GM19193 (cell line): ENCODE data around the gene ZNF778.
A peak's percentile ranks its signal among the peaks of the same experiment; 100 is the strongest.

Experiments used
- POLR2A ChIP-seq: IDR thresholded peaks from 4 replicates; pipeline ENCODE4 v1.6.1; 2011; ENCODE audit not compliant: insufficient read depth, insufficient read length; ENCODE audit errors: extremely low read depth

ZNF778 gene

DNA sequence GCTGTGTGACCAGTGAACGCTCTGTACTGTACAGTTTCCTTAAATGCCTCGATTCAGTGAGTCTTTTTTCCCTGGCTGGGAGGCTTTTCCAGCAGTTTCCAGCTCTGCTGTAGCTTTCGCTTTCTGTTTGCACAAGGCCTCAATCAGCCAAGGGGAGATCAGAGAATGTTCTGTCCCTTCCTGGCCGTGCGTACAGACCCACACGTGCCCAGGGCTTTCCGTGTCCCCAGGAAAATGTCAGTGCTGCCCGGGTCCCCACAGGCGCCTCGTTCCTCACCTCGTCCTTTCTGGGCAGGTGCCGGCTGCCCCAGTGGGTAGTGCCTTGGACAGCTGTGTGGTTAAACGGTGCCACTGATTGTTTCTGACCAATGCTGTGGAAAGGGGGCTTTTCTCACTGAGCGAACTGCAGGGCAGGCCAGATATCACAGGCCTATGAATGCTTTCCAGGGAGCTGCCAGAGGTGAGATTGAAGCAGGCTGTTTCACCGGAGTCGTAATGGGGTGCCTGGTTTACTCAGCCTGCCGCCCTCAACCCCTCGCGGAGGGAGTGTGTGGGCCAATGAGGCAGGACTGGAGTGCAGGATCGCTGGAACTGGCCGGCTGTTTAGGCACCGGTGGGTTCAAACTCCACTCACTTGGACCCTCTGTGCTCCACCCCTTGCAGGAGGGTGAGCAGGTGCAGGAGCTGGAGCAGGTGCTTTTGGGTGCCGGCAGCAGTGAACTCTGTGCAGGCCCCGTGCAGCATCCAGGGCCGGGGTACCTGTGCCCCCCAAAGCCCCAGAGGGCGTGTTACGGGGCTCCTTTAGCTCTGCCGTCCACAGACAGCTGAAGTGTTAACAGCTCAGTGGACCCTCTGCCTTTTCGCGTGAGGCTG lies 44.4 kb downstream of the ZNF778 start:
- TF ChIP-seq POLR2A = no peak

DNA sequence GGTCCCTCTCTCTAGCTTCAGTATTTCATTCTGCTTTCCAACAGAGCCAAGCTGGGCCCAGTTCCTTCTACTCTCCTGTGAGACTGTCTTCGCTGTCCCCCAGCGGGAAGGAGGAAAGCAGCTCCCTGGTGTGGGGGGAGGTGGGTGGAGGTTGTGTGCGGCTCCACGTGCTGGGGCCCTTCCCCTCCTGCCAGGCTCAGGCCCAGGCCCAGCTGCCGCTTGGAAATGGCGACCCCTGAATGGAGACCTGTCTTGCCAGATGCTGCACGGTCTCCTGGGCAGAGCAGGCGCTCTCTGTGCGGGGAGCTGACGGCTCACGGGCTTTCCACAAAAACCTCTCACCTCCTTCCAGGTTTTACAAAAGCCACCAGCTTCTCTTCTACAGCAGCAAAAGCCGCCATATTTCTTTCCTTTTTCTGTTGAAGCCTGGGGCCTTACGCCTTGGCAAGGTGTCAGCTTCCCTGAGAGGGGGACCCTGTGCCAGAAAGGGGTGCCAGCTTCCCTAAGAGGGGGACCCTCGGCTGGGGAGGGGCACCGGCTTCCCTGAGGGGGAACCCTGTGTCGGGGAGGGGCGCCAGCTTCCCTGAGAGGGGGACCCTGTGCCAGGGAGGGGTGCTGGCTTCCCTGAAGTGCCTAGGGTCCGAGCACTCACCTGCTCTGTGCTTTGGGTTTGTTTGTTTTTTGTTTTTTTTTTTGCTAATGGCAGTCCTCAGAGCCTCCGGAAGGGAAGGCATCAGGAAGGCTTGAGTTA lies 47.5 kb downstream of the ZNF778 start:
- peak; percentile 21 for TF ChIP-seq POLR2A

DNA sequence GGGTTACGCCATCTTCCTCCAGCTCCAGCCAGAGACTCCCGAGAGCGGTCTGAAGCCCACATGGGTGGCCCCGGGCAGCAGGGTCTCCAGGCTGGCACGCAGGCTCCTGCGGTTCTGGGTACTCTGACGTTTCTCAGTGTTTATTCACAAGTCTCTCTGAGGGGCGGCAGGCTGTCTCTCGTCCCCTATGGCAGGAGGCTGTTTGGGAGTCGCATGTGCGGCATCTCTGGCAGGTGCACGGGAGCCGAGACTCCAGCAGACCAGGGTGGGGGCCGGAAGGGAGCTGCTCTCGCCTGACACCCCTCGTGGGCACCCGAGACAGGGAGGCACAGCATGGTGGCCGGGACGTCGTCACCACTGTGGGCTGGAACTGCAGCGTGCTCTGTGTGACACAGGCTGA lies 48.1 kb downstream of the ZNF778 start:
- no peak for TF ChIP-seq POLR2A

GRCh38 chr16:89266521-89267134 lies 49.1 kb downstream of the ZNF778 start:
- peak; percentile 4 for TF ChIP-seq POLR2A

GRCh38 chr16:89268585-89268984 lies 51.1 kb downstream of the ZNF778 start:
- TF ChIP-seq POLR2A = no peak

DNA sequence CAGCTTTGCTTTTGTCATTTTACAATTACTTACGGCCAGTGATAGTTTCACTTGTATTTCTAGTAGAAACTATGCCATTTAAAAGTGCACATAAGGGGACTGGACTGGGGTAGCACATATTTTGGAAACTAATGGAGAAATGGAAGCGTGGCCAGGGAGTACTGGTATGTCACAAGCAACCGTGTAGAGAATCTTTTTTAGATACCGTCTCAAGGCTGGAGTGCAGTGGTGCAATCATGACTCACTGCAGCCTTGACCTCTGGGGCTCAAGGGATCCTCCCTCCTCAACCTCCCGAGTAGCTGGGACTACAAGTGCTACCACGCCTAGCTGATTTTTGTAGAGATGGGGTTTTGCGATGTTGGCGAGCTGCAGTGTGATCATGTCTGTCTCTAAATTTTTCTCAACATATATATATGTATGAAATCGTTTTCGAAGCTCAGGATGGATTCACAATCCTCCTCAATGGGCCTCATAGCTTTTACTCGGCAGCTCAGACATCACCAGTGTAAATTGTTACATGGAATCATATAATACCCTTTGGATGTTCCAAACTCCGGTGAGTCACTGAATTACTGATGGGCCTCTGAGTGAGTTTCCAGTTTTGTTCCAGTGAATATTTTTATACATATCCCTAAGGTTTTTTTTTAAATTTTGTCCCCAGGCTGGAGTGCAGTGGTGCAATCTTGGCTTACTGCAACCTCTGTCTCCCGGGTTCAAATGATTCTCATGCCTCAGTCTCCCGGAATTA lies 51.7 kb downstream of the ZNF778 start:
- TF ChIP-seq POLR2A = no peak

GRCh38 chr16:89269805-89270665 lies 52.5 kb downstream of the ZNF778 start:
- TF ChIP-seq POLR2A = no peak

DNA sequence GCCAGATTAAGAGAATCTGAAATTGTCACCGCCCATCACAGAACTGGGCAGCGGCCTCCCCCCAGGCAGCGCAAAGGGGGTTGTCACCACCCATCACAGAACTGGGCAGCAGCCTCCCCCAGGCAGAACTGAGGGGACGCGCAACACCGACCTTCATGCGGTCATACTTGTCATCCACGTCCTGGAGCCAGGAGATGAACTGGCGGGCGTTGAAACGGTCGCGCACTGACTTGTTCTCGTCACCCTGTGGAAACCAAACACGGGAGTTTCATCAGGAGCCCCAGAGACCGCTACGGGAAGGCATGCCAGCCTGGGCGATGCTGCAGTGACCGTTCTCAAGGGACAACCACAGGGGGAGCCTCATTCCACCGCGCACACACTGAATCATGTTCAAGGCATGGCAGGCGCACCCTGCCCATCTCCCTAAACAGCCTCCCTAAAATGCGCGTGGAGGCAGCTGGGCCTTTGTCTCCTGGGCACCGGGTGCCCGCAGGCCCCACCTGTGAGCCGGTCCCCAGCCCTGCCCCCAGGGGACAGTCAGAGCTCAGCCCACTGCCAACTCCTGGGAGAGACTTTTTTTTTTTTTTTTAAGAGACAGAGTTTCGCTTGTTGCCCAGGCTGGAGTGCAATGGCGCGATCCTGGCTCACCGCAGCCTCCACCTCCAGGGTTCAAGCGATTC lies 53.3 kb downstream of the ZNF778 start:
- TF ChIP-seq POLR2A = no peak

- TF ChIP-seq POLR2A = no peak
These were observed 55.1 kb downstream of the ZNF778 start for GRCh38 chr16:89272631-89273030.

DNA sequence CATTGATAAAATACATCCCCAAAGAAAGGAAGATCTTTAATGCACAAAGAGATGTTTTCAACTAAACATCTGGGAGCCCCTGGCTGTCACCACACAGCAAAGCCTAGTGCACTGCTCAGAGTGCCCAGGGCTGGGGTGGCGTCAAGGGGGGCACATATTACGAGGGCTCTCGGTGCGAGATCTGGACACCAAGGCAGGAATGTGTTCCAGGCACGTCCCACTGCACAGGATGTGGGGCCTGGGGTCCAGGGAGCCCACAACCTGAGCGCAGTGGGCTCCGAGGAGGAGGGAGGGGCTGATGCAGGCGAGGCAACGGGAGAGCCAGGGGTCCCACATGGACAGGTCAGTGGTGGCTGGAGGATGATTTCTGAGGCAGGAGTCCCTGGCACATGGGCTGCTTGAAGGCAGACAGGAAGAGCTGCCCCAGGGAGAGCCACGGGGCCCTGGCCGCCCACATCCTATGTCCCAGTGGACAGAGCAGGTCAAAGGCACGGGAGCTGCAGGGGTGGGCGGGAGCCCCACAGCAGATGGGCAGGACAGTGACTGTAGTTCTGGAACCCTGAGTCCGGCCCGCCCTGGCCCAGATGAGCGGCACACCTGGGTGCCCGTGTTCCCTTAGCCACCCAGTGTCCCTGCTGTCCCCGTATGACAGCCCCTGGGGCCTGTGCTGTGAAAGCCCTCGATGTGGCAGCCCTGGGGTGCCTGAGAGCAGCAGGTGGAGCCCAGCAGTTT lies 56.4 kb downstream of the ZNF778 start:
- TF ChIP-seq POLR2A = no peak

GRCh38 chr16:89274561-89275283 lies 57.2 kb downstream of the ZNF778 start:
- no peak for TF ChIP-seq POLR2A

- TF ChIP-seq POLR2A = no peak
These were observed 57.7 kb downstream of the ZNF778 start for GRCh38 chr16:89275284-89275584.

GRCh38 chr16:89275837-89276720 lies 58.6 kb downstream of the ZNF778 start:
- TF ChIP-seq POLR2A = no peak
